Nephron (organoid): ENCODE measurements around the gene MAGOHB.

Experiments
- H3K27ac Mint-ChIP-seq, 3 experiments: 2 replicates each; pipeline ENCODE4 v1.8.0; 2020; ENCODE audit warnings: mixed read lengths in 3 of 3, mild to moderate bottlenecking in 2 of 3, moderate library complexity in 1 of 3
- H3K27me3 Mint-ChIP-seq: 2 replicates; pipeline ENCODE4 v1.8.0; 2021; ENCODE audit warnings: low read depth, mild to moderate bottlenecking, moderate library complexity, mixed read lengths
- H3K36me3 Mint-ChIP-seq: 2 replicates; pipeline ENCODE4 v1.8.0; 2020; ENCODE audit warnings: low read depth, mixed read lengths
- H3K4me1 Mint-ChIP-seq: 2 replicates; pipeline ENCODE4 v1.8.0; 2020; ENCODE audit warnings: mixed read lengths
- H3K4me3 Mint-ChIP-seq, 3 experiments: 2 replicates each; pipeline ENCODE4 v1.8.0; 2020; ENCODE audit warnings: mild to moderate bottlenecking in 3 of 3, mixed read lengths in 3 of 3, moderate library complexity in 2 of 3
- H3K9me3 Mint-ChIP-seq: 2 replicates; pipeline ENCODE4 v1.8.0; 2020; ENCODE audit warnings: mixed read lengths
- TF ChIP-seq, protein P1 (sequence below), 3 experiments: fragments of 200-600 bp; sonication (generic); IDR thresholded peaks; one replicate each; pipeline ENCODE4 v1.5.0; 2021; ENCODE audit warnings: antibody characterized with exemption in 3 of 3; ENCODE audit not compliant: unreplicated experiment in 3 of 3

Gene MAGOHB

DNA sequence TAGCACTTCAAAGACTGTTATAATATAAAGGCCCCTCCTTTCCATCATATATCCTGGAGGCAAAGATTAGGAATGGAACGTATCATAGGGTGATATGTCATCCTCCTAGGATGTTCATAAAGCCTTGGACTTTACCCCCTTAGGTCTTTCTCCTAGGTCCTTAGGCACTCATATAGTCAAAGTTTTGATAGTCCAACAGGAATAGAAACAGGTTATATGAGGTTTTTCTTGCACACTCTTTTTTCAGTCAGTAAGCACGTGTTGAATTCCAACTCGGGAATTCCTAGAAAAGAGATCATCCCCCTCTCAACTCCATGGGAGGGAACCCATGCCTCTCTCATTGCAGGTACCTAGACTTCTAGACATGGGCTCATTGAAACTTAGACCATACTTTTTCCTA, 20.1 kb upstream of the MAGOHB start:
- TF ChIP-seq, protein P1, sequence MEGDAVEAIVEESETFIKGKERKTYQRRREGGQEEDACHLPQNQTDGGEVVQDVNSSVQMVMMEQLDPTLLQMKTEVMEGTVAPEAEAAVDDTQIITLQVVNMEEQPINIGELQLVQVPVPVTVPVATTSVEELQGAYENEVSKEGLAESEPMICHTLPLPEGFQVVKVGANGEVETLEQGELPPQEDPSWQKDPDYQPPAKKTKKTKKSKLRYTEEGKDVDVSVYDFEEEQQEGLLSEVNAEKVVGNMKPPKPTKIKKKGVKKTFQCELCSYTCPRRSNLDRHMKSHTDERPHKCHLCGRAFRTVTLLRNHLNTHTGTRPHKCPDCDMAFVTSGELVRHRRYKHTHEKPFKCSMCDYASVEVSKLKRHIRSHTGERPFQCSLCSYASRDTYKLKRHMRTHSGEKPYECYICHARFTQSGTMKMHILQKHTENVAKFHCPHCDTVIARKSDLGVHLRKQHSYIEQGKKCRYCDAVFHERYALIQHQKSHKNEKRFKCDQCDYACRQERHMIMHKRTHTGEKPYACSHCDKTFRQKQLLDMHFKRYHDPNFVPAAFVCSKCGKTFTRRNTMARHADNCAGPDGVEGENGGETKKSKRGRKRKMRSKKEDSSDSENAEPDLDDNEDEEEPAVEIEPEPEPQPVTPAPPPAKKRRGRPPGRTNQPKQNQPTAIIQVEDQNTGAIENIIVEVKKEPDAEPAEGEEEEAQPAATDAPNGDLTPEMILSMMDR (IDR thresholded peaks at IDR 0.05; ENCODE audit: unreplicated experiment in 3 of 3) = no peak
- Mint-ChIP-seq H3K27ac (no peak overlapping the region), H3K4me3 (no peak overlapping the region), H3K9me3 (no peaks in the 10 kb centered on the region), H3K27me3 (peaks cover 4% of the 10 kb centered on the region), H3K36me3 (no peaks in the 10 kb centered on the region), H3K4me1 (no peaks in the 10 kb centered on the region)

DNA sequence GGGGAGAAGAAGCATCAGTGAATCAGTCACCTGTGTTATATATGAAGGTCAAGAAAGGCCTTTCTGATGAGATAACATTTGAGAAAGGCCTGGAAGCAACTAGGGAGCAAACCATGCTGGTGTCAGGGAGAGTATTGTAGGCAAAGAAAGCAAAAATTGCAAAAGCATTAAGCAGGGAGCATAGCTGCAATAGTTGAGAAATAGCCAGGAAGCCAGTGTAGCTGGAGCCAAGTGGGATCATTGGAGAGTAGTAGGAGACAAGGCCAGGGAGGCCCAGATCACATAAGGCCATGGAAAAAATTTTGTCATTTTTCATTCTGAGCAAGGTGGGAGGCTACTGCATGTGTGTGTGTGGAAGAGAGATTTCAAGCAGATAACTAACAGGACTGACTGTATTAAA, 18.8 kb upstream of the MAGOHB start:
- no peaks in the 10 kb centered on the region for H3K9me3 Mint-ChIP-seq
- H3K36me3 Mint-ChIP-seq = no peaks in the 10 kb centered on the region
- no peaks in the 10 kb centered on the region for H3K4me1 Mint-ChIP-seq
- no peak overlapping the region for H3K4me3 Mint-ChIP-seq
- H3K27ac Mint-ChIP-seq = no peak overlapping the region
- peaks cover 4% of the 10 kb centered on the region for H3K27me3 Mint-ChIP-seq
- TF ChIP-seq, protein P1 (IDR thresholded peaks at IDR 0.05; ENCODE audit: unreplicated experiment in 3 of 3) = no peak

DNA sequence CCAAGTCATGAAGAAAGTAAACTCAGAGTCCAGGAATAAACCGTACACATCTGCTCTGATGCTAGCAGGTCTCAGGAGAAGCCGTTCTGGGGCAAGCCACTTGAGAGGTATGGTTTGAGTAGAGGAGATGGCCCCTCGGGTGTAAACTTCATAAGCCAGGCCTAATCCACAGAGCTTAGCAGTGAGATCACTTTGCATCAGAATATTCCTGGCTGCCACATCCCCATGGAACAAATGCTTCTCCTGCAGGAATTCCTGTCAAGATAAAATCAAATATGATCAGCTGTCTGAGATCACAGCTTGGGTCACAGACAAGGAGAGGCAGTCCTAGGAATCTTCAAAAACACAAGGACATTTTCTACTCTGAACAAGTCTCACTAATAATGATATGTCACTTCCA, 11.2 kb upstream of the MAGOHB start:
- Mint-ChIP-seq H3K9me3 (no peaks in the 10 kb centered on the region), H3K4me1 (peaks cover 5% of the 10 kb centered on the region), H3K4me3 (no peak overlapping the region), H3K36me3 (no peaks in the 10 kb centered on the region), H3K27me3 (peaks cover 14% of the 10 kb centered on the region), H3K27ac (no peak overlapping the region)
- TF ChIP-seq, protein P1 (IDR thresholded peaks at IDR 0.05; ENCODE audit: unreplicated experiment in 3 of 3) = no peak

DNA sequence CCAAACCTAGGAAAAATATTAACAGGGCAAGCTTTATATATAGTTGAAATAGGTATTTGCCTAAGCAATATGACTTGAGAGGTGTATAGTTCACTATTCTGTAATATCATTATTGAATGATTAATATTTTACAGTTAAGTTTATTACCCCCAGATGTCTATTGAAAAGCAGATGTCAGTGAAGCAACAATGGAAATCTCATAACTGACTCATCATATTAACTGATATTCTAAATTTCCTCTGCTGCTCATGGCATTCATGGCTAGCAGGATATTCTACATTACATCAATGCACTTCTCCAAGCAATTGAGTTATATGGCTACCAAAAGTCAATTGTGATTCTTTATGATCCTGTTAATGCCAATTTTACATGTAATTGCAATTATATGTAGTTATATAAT, 9.7 kb upstream of the MAGOHB start:
- peaks cover 5% of the 10 kb centered on the region for H3K4me1 Mint-ChIP-seq
- no peaks in the 10 kb centered on the region for H3K36me3 Mint-ChIP-seq
- TF ChIP-seq, protein P1 (IDR thresholded peaks at IDR 0.05; ENCODE audit: unreplicated experiment in 3 of 3) = no peak
- H3K4me3 Mint-ChIP-seq = no peak overlapping the region
- H3K9me3 Mint-ChIP-seq = no peaks in the 10 kb centered on the region
- H3K27ac Mint-ChIP-seq = no peak overlapping the region
- H3K27me3 Mint-ChIP-seq = peaks cover 16% of the 10 kb centered on the region

DNA sequence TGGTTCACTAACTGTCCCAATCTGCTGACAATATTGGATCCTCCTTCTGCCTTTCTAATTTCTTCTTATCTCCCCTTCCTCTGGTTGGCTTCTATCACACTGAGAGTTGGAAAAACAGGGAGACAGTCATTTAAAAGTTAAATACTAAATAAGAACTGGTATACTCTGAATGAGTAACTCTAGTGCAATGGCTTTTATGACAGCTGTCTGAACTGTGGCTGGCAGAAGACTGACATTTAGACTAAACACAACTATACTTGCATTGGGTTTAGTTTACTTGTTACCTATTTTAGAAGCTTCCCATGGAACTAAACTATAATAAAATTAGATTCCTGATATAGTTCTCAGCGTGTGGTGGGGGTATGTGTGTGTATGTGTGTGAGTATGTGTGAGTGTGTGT, 7.9 kb upstream of the MAGOHB start:
- Mint-ChIP-seq H3K36me3 (no peaks in the 10 kb centered on the region), H3K9me3 (no peaks in the 10 kb centered on the region), H3K4me1 (peaks cover 5% of the 10 kb centered on the region), H3K27ac (no peak overlapping the region), H3K4me3 (no peak overlapping the region), H3K27me3 (peaks cover 16% of the 10 kb centered on the region)
- TF ChIP-seq, protein P1 (IDR thresholded peaks at IDR 0.05; ENCODE audit: unreplicated experiment in 3 of 3) = no peak

DNA sequence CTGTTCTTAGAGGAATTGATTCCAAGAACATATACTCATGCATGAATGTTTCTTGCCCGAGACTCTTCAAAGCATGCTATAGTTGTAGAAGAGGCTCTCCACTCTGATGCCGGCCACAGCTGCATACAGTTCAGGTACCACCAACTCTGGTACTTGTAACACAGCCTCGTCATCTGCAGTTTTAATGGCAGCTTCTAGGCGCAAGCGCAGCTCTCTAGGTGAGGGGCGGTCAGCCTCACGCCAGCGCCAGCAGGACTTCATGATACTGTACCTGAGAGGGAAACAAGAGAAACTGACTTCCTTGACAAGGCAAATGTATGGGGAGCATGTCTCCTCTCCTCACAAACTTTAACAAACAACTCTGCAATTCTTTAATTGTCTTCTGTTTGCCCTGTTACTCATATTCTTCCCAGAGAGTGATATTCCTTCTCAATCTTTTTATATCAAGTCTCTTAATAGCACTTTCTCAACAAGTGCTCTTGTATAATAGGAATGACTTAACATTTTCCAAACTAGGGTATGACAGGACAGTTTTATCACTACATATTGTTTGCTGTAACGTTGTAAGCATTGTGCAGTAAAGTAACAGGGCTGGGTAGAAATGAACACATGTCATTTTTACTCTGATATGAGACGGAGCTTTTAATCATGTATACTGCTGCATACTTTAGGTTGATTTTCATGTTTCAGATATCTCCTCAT, 6.8 kb upstream of the MAGOHB start:
- peaks cover 16% of the 10 kb centered on the region for H3K27me3 Mint-ChIP-seq
- H3K9me3 Mint-ChIP-seq = no peaks in the 10 kb centered on the region
- H3K4me1 Mint-ChIP-seq = peaks cover 5% of the 10 kb centered on the region
- no peaks in the 10 kb centered on the region for H3K36me3 Mint-ChIP-seq
- H3K4me3 Mint-ChIP-seq = no peak overlapping the region
- no peak overlapping the region for H3K27ac Mint-ChIP-seq
- TF ChIP-seq, protein P1 (IDR thresholded peaks at IDR 0.05; ENCODE audit: unreplicated experiment in 3 of 3) = no peak
